NCI-H460 (cell line): ENCODE data around the gene SGO1. TPM values are rescaled to one million over a fixed set of nuclear protein-coding genes. Genes with fewer than 3 reads are reported as not detected.

ENCODE experiments used
- DNase-seq: peaks from one replicate; pipeline ENCODE4 v3.0.0-alpha.2; 2016; ENCODE audit warnings: low read depth; ENCODE audit errors: extremely low read depth
- total RNA-seq: library from RNA; depleted of rRNA; stranded (reverse); fragments of >200 nt; shearing (Covaris generic); gene quantifications from 2 replicates; pipeline ENCODE4 v1.2.3, GENCODE V29; 2014

SGO1 gene
- total RNA-seq, 1 experiment from 2014 or later: 16.6 TPM

DNA sequence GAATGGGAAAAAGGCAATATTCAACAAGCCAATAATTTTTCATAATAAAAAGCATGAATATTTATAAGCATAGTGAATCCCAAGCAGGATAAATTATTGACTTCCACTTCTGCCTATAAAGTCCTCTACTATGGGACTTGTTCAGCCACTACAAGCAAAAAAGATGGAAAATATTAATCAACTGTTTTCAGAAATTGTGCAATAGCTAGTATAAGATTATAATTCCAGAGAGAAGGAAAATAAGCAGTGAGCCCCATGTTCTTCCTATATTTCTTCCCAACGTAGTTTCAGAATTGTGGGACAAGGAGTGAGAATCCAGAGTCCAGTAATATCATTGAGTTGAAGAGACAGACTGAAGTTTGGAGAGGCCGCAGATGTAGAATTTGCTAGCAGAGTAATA lies 24.3 kb downstream of the SGO1 start:
- DNase-seq: no peak

- DNase-seq: no peak
These were observed 25.8 kb downstream of the SGO1 start for GRCh38 chr3:20160230-20160629.

DNA sequence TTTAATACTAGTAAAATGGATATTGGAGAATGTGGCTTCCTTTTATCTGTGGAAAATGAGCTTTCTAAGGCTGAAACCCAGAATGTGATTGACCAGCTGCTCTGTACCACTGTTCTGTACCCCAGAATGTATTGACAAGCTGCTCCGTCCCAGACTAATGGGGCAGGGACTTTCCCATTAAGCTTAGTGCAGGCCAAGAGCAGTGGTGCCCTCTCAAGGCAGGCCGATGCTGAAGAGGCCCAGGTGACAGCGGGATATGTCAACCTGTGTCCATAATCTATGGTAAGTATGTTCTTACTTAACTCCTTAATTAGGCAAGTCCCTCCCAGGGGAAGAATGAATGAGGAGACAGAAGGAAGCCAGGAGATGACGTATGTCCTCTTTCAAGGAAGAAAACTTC lies 31.1 kb downstream of the SGO1 start:
- DNase-seq: no peak

DNA sequence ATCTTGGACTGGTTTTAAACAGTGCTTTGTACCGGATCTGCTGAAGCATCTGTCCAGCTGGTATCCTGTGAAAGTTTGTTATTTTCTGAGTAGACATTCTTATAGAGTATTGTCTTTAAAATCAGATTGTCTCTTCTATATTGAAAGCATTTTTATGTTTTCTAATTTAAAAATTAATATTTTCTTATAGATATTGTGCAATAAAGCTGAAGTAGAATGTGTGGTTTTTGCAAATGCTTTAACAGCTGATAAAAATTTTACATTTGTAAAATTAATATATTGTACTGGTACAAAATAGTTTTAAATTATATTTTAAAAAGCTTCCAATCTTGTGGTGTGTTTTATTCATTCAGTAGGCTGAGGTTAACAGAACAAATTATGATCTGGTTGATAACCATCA lies 31.9 kb downstream of the SGO1 start:
- DNase-seq: no peak

DNA sequence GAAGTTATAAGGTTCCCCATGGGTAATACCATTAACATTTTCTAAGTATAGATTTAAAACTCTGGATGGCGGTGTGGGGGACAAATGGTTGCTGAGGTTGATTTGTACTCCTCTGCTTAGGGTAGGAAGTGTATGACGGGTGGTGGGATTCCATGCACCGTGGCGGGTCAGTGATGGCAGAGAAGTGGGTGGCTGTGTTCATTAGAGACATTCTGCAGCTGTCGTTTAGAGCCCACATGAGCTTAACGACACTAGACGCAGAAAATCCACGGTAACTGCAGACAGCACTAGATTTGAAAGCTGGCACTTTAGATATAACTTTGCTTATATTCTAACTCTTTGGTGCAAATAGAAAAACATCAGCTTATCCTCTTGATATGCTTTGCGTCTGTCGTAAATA lies 37.5 kb downstream of the SGO1 start:
- no peak for DNase-seq

GRCh38 chr3:20147361-20147760 lies 38.6 kb downstream of the SGO1 start:
- DNase-seq: no peak

DNA sequence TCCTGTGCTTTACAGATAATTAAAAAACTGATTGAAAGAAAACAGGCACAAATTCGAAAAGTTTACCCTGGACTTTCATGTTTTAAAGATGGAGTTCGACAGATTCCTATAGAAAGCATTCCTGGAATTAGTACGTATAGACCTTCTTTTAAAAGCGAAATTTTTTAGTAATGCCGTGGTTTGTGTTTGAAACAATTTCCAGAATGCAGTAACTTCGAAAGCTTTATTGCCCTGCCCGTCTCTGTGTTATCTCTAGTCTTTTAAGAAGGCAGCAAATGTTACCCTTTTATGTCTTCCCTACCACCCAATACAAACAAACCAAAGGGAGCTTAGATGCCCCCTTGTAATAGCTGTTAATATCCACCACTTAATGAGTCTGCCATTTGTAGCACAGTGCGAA lies 39.7 kb downstream of the SGO1 start:
- DNase-seq: no peak

- no peak for DNase-seq
These were observed 40.1 kb downstream of the SGO1 start for GRCh38 chr3:20145874-20146273.

DNA sequence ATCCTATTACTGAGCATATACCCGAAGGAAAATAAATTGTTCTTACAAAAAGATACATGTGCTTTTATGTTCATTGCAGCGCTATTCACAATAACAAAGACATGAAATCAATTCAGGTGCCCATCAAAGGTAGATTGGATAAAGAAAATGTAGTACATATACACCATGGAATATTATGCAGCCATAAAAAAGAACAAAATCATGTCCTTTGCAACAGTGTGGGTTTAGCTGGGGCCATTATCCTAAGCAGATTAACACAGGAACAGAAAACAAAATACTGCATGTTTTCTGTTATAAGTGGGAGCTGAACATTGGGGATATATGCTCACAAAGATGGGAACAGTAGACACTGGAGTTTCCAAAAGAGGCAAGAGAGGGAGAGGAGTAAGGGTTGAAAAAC lies 42.5 kb downstream of the SGO1 start:
- no peak for DNase-seq

GRCh38 chr3:20142517-20142916 lies 43.5 kb downstream of the SGO1 start:
- DNase-seq: no peak

DNA sequence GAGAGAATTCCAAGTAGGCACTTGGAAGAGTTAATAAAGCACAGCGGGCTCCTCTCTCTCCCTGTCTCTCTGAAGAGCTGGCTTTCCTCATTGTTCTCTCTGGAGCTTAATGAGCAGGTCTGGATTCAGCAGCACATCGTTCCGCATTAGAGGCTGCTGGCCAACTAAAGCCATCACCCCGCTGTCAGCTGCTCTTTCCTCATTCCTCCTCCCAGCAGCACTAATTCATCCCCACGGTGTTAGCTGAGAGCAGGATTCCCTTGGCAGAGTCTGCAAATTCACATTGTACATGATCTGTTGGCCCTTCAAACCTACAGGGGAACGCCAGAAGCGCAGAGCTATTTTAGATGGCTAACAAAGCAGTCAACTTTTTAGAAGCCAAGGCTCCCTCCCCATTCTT lies 44.2 kb downstream of the SGO1 start:
- no peak for DNase-seq

GRCh38 chr3:20141316-20141715 lies 44.7 kb downstream of the SGO1 start:
- no peak for DNase-seq

DNA sequence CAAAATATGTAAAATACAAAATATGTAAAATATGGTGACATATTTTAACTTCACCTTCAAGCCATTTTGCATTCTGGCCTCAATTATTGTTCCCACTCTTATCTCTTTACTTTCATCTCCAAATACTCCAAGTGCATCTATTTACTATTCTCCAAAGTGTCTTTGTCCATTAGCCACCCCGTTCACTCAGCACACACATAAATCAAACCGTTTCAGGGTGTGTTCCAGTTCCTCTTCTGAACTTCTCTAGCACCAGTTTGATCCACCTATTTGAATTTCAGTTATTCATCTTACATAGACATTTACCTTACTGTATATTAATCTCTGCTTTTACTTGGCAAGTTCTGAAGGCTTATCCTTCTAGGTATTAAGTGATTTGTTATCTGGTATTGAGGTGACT lies 45.1 kb downstream of the SGO1 start:
- DNase-seq: no peak

GRCh38 chr3:20137647-20138046 lies 48.4 kb downstream of the SGO1 start:
- DNase-seq: no peak

DNA sequence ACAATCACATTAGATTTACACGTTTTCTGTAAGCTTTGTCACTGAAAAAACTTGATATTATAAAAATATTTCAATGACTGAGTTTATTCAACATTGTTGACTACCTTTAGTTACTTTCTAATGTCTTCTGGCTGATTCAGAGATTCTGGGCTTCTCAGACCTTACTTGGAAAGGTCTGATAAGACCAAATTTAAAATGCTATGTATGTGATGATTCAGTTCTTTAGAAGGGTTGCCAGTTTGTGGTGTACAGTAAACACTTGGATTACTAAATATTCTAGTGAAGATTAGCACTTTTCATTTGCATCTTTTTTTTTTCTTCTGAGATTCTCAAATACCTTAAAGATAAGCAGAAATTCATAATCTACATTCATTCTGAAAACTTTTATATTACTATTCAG lies 49.8 kb downstream of the SGO1 start:
- DNase-seq: no peak

- DNase-seq: no peak
These were observed 55.9 kb downstream of the SGO1 start for GRCh38 chr3:20130106-20130505.

GRCh38 chr3:20128358-20128757 lies 57.6 kb downstream of the SGO1 start:
- DNase-seq: no peak

DNA sequence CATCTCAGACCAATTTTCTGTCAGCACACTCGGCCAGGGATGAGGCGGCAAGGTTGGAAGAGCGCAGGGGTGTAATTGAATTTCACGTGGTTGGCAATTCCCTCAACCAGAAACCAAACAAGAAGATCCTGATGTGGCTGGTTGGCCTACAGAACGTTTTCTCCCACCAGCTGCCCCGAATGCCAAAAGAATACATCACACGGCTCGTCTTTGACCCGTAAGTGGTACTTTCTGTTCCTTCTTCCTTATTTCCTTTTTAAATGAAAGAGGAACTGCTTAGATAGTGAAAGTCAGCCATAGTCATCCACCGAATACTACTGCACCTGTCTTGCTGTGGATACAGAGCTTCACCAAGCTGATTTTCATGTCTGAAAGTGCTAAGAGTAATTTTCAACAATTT lies 60.1 kb downstream of the SGO1 start:
- no peak for DNase-seq

DNA sequence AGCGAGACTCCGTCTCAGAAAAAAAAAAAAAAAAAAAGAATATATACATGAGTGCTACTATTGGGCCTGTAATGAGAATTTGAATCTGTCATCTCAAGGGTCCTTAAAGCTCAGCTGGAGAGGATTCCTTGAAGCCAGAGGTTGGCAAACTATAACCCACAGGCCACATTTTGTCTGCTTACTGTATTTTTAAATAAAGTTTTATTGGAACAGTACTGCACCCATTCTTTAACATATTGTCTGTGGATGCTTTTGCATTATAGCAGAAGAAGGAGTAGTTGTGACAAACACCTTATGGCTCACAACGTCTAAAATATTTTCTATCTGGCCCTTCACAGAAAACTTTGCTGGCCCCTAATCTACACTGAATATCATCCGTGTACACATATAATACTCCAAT lies 60.7 kb downstream of the SGO1 start:
- no peak for DNase-seq

DNA sequence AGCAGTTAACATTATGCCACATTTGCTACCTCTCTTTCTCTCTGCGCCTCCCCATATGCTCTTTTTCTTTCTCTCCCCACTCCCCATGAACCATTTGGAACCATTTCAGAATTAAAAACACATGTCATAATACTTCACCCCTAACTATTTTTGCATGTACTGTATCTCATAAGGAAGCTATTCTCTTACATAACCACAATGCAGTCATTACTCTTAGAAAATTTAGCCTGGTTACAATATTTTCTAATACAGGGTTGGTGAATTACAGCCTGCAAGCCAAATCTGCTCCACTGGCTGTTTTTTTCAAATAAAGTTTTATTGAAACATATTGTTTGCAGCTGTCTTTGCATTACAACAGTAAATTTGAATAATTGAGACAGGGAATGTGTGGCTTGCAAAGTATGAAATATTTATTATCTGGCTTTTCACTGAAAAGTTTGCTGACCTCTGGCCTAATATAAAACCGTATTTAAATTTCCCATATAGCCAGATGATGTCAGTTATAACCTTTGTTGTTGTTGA lies 62.8 kb downstream of the SGO1 start:
- no peak for DNase-seq

DNA sequence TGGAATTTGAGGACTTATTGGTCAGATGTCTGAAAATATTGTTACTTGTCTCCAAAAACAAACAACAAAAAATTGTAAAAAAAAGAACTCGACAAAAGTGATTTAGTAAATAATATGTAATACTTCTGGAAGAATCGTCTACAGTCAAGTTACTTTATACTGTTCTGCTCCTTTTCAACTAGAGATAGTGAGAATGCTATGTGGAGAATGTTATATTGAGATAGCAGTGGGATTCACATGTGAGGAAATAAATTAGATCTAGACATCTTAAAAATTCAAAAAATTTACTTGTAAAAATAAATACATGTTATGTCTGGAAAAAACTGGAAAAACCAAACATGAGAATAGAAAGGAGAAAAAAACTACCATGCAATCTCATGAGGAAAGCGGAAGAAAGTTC lies 64.9 kb downstream of the SGO1 start:
- no peak for DNase-seq
